ENCODE measurements around the gene SSBP3.
"Not testable (repeated sequence)": the region's sequence is repeated elsewhere in the genome, so short reads cannot be mapped to it uniquely, and the experiment has no call there.

- TF ChIP-seq, protein P1, sequence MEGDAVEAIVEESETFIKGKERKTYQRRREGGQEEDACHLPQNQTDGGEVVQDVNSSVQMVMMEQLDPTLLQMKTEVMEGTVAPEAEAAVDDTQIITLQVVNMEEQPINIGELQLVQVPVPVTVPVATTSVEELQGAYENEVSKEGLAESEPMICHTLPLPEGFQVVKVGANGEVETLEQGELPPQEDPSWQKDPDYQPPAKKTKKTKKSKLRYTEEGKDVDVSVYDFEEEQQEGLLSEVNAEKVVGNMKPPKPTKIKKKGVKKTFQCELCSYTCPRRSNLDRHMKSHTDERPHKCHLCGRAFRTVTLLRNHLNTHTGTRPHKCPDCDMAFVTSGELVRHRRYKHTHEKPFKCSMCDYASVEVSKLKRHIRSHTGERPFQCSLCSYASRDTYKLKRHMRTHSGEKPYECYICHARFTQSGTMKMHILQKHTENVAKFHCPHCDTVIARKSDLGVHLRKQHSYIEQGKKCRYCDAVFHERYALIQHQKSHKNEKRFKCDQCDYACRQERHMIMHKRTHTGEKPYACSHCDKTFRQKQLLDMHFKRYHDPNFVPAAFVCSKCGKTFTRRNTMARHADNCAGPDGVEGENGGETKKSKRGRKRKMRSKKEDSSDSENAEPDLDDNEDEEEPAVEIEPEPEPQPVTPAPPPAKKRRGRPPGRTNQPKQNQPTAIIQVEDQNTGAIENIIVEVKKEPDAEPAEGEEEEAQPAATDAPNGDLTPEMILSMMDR (IDR thresholded peaks at IDR 0.05): not testable (repeated sequence)
- TF ChIP-seq POLR2A, EP300 (IDR thresholded peaks at IDR 0.05): not testable (repeated sequence)
Observed at GRCh38 chr1:54448801-54449200, 42.6 kb upstream of the SSBP3 start.

Measured in tibial nerve (tissue), 4 donors.